GM21825 (cell line): Measurements from ENCODE around the gene FRS2.
A peak's percentile ranks its signal among the peaks of the same experiment; 100 is the strongest.
"Not testable (repeated sequence)": the region's sequence is repeated elsewhere in the genome, so short reads cannot be mapped to it uniquely, and the experiment has no call there.

ENCODE experiments used
- ATAC-seq: cut with Tn5 transposase; IDR thresholded peaks from one replicate; pipeline ENCODE4 v1.9.1; 2021; ENCODE audit warnings: mild to moderate bottlenecking, moderate library complexity; ENCODE audit not compliant: unreplicated experiment

The FRS2 gene, protein sequence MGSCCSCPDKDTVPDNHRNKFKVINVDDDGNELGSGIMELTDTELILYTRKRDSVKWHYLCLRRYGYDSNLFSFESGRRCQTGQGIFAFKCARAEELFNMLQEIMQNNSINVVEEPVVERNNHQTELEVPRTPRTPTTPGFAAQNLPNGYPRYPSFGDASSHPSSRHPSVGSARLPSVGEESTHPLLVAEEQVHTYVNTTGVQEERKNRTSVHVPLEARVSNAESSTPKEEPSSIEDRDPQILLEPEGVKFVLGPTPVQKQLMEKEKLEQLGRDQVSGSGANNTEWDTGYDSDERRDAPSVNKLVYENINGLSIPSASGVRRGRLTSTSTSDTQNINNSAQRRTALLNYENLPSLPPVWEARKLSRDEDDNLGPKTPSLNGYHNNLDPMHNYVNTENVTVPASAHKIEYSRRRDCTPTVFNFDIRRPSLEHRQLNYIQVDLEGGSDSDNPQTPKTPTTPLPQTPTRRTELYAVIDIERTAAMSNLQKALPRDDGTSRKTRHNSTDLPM

DNA sequence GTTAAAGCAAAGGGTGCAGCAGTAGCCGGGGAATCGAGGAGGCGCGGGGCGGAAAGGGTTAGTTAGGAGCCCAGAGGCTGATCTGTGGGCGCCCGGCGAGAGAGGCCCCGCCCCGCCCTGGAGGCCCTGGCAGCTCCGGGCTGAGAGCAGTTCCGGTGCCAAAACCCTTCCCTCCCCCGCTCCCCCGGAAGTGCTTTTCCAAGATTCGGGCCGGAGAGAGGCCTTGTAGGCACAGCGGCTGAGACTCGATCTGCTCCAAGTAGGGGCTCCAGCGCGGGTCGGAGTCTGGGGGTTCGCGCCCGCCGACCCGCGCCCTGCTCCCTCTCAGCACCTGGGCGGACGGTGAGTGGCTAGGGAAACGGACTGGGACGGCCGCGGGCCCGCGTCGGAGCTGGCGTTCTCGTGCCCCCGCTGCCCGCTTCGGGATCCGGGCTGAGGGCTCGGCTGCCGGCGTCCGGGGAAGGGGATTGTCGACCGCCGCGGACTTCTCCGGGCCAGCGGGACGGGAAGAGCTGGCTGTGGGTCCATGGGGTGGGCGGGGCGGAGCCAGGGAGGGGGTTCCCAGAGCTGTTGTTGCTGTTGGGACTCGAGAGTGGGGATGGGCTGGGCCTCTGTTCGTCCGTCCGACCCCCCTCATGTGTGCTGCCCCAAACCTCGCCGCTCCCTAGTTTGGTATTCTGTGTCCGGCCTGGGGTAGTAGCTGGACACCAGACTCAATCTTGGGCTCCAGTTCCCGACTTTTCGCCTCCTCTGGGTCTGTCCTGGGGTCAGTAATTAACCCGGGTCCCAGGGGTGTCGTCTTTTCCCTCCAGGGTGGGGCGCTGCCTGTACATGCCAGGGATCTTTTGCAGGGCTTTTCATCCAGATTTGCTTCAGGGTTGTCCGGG lies at the start of gene FRS2:
Gene FRS2, plus strand, starts transcription at position 200 of the 887 bp plus-strand sequence. CDS start 98,643 bp downstream, outside the sequence.
- ATAC-seq = peak; percentile 95

DNA sequence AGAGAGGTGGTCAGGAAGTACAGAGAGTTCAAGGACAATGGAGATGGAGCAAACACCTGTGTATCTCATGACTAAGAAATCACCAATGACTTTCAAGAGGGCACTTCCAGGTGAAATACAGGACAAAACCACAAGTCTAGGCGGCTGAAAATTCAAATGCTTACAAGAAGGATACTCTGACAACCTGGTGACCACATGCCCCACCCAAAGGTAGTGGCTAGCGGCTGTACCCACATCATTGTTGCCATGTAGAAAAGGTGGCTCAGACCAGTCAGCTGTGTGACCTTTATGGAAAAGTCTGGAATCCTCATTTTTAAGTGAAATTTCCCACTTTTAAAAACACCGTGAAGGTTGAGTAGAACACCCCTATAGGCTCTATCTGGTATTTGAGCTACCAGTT lies 48.6 kb upstream of the FRS2 start:
- ATAC-seq = no peak

DNA sequence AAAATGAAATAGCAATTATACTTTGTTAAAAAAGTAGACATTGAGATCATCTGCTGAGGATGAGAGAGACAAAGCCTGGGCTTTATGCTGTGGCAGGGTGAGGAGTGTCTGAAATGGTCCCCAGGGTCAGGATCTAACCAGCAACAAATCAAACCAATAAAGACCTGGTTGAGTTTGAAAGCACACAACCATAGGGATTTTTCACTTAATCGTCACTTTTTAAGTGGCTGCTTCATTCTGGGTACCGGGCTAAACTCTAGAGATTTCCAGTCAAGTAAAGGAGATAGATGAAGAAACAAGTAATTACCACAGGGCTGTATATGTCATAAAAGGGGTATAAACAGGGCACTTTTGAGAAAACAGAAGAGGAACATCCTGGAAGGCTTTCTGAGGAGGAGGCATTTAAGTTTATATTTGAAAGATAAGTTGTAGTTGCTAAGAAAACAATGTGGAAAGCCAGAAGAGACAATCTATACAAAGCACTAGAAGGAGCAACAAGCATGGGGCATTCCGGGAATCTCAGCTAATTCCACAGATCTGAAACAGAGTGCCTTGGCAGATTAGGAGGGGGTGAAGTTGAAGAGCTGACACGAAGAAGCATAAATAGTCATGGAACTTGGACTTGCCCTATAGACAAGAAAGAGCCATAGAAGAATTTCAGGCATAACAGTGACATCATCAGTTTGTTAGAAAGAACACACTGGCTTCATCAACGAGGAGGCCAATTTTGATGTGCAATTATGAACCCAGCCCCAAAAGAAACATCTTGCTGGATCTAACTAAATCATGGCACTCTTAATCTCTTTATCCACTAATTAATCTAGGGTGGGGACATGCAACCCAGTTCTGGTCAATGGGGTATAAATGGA lies 46.9 kb upstream of the FRS2 start:
- ATAC-seq = no peak

DNA sequence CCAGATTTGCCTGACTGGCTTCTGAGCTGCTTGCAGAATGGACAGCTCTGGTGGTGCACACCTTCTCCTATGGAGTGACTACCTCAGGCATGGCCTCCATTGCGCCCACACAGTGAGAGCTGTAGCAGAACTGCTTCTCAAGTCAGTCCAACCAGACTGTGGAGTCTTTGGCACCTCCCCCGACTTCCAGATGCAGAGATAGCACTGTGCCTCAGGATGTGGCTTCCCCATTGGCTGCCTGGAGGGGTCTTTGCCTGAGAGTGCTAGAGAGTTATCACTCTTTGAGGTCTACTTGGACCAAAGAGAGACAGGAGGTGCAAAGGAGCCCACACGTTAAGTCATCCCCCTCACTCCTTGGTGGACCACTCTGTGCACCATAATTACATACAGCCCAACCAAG lies 44.8 kb upstream of the FRS2 start:
- no peak for ATAC-seq

DNA sequence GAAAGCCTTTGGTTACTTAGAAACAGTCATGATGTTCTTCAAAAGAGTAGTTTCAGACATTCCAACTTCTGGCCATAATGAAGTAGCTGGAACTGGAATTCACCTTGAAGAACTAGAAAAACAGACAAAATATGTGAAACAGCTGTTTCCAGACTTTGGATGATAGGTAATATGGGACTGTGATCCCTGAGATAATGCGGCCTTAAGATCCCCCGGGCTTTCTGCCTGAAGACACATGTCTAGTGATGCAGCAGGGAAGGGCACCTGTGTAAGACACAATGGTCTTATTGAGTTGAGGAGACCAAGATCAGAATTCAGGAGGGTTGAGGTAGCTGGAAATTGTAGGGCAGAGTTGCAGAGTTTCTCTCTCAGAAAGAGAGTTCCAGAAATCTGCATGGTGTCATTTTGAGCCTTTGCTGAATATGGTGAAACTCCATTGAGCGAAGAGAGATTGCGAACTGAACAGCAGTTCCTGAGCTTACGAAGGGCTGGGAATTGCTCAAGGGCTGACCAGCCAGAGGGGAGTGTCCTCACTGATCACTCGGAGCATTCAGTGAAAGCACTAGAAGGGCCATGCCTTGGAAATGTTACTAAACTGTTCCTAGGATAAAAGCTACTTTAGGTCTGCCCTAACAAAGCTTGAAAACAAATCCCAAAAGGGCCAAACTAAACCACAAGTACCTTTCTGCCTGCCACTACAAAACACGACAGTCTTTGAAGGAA lies 41.7 kb upstream of the FRS2 start:
- no peak for ATAC-seq

DNA sequence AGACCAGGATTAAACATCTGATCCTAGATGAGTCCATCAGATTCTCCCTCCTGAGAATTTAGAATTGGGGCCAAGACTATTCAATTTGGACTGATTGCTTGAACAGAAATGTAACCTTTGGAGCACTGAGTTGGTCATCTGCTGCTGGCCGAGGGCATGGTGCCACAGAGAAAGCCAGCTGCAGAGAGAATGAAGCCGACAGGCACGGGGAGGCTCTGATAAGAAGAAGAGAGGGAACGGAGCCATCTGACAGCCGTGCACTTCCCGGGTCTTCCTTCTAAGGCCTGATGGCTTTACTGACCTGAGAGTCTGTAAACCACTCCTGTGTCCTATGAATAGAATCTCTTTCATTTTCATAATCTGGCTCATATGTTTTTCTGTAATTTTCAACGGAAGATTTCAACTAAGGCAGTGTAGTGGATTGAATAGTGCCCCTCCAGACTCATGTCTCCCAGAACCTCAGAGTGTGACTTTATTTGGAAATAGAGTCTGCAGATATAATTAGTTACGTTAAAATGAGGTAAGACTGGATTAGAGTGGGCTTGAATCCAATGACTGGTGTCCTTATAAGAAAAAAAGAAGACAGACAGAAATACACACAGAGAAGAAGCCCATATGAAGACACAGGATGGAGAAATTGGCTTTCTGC lies 39.1 kb upstream of the FRS2 start:
- no peak for ATAC-seq

DNA sequence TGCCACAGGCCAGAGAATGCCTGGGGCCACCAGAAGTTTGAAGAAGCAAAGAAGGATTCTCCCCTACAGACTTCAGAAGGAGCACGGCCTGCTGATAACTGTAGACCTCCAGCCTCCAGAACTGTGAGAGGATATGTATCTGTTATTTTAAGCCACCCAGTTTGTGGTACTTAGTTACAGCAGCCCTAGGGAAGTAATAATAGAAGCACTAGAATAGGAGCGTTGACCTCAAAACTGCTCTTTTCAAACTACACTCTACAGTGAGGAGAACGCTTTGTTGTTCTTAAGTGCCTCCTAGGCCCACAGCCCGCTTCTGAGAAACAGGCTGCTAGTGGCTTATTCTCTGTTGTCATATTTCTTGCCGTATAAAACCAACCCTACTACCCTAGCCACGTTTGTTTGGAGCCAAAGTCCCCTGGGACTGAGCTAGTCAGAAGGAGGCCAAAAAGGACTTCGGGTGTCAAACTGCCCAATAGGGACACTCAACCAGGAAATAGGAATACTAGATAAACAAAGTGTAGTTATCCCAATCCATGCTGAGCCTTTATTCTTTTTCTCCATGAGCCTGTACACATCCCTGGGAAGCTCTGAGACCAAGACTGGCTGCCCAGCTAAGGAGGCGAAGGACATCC lies 38.5 kb upstream of the FRS2 start:
- ATAC-seq = no peak

DNA sequence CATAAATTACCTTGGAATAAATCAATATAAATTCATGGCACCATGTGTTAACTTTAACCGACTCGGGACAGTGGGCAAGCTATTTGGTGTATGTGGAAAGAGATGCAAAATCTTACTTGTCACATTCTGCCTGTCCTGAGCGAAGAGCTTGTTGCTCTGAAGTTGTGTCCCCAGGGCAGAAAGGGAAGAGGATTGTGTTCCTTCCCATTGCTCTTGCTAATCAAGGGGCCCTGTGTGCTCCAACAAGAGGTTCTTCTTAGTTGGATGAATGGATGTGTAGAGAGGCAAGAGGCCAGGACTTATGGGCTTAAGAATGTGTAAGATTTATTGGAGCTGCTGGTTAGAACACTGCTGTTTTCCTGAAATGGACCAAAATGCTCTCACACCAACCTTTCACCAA lies 36.5 kb upstream of the FRS2 start:
- ATAC-seq = no peak

DNA sequence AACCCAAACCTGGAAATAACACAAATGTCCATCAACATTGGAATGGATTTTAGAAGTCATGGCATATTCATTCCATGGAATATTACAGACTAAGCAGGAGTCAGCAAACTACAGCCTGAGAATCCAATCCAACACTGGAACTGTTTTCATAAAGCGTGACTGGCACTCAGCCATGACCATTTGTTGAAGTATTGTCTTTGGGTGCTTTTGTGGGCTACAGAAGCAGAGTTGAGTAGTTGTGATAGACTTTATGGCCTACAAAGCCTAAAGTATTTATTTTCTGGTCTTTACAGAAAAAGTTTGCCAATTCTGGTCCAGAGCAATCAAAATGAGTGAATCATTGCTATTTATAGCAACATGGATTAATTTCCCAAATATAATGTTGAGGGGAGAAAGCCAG lies 34.5 kb upstream of the FRS2 start:
- ATAC-seq = no peak

DNA sequence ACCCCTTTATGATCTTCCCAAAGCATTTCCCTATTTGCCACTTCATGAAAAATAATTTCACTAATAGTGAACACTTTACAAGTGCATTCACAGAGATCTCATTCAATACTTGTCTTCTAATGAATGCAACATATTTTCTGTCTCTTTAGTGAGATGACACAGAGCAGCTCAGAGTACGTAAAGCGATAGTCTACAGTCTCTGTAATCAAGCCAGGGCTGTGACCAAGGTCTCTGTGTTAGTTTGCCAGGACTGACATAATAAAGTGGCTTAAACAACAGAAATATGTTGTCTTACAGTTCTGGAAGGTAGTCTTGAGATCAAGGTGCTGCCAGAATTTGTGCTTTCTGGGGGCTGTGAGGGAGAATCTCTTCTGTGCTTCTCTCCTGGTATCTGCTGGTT lies 33.1 kb upstream of the FRS2 start:
- ATAC-seq = no peak

DNA sequence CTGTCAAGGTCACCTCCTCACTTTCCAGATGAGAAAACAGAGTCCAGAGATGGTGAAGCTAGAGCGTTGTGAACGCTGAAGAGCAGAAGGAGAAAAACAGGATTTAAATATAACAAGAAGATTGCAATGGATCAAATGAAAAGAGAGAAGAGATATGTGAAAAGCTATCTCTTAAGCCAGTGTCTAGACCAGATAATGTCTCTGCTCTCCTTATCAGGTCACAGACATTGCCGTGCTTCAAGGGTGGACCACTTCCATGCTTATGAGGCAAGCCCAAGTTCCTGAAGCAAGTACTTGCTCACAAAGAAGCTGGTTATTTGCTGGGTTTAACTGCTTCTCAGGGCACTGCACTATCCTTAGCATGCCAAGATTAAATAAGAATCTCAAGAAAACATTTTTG lies 31.6 kb upstream of the FRS2 start:
- ATAC-seq = no peak

DNA sequence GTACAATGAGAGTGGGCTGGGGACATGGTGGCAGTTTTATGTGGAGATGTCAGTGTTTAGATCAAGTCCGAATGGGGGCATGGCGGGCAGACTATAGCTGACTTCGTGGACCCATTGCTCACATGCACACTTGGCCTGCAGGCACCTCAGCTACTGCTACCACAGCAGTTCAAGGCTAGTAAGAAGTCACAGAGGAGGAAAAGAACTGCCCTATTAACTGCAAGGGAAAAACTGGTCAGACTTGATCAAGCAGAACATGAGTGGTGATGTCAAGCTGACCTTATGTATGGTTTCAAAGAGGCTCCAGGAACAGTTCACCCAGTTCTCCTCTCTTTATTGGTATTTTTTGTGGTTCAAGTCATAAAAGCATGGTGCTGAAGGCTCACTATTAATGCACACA lies 30.2 kb upstream of the FRS2 start:
- no peak for ATAC-seq

DNA sequence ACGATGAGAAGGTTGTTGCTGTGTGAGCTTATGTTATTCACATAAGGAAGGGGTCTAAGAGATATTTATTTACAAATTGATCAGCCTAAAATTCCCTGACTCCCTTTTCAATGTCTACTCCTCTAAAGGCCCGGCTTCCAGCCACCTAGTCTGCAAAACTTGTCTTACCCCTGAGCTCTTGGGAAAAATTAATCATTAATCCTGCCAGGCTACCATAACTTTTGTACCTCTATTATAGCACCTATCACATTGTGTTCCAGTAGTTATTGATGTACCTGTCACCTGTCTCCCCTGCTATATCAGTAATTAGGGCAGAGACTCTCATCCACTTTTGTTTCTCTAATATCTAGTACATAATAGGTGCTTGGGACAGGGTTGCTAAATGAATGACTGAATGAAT lies 29.3 kb upstream of the FRS2 start:
- ATAC-seq = no peak

DNA sequence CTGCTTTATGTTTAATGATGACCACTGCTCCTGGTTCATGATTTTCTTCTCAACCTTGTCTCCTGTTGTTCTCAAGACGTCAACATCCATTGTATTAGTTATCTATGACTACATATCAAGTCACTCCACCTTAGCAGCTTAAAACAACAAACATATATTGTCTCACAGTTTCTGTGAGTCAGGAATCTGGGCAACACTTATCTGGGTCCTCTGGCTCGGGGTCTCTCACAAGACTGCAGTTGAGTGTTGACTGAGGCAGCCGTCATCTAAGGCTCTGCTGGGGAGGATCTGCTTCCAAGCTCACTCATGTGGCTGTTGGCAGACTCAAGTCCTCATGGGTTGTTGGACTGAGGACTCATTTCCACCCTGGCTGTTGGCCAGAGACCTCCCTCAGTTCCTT lies 27.3 kb upstream of the FRS2 start:
- no peak for ATAC-seq

DNA sequence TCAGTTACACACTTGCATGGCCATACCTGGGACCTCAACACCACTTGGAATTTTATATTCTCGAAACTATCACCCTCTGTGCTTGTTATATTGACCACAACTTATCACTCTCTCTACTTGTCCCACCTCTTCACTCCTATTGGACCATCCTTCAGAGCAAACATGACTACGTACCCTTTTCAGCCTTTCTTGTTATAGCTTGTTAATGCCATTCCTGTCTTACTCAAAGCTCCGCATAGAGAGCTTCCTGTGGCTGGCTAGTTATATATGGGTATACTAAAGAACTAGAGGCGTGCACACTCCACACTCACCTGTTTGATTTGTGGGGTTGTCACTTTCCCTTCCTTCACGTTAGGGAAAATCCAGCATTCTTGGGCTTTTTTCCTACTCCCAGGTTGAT lies 26.3 kb upstream of the FRS2 start:
- ATAC-seq = no peak

DNA sequence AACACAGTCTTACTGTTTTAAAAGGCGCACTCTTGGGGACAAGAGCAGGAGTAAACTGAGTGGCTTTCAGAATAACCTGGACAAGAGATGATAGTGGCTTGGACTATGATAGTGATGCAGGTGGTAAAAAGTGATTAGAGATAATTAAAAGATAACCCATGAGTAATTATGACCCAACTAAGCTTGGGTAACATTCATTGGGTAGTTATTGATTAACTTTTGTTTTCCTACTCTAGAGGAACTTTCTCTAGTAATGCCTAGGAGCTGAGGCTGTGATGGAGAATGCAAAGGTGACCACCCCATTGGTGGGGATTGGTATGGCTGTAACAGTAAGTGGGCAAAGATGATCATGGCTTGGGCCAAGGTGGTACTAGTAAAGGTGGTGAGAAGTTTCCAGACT lies 22.3 kb upstream of the FRS2 start:
- ATAC-seq = no peak

DNA sequence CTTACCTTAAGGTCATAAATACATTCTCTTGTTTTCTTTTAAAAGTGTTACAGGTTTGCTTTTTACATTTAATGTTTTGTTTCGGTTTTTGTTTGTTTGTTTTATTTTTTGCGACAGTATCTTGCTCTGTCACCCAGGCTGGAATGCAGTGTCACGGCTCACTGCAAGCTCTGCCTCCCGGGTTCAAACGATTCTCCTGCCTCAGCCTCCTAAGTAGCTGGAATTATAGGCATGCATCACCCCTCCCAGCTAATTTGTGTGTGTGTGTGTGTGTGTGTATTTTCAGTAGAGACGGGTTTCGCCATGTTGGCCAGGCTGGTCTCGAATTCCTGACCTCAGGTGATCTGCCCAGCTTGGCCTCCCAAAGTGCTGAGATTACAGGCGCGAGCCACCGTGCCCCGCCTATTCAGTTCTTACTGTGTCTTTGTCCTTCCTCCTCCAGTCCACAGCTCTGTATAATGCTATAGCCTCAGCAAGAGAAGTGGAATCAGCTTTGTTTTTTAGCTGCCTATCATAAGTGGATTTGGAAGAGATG lies 17.5 kb upstream of the FRS2 start:
- not testable (repeated sequence) for ATAC-seq

DNA sequence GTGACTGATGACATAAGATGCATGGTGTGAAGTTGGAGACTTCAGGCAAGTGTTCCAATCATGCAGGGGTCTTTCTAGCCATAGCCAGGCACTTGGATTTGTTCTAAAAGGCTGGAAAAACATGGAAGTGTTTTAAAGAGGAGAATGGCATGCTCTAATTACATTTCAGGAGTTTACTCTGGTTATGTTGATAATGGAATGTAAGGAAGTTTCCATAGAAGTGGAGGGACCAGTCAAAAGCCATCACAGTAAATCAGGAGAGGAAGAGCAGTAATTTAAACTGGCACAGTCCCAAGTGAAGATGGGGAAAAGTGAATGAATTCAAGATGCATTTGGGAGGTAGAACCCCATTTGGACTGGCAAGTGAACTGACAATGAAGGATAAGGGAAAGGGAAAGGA lies 13.9 kb upstream of the FRS2 start:
- ATAC-seq = no peak

DNA sequence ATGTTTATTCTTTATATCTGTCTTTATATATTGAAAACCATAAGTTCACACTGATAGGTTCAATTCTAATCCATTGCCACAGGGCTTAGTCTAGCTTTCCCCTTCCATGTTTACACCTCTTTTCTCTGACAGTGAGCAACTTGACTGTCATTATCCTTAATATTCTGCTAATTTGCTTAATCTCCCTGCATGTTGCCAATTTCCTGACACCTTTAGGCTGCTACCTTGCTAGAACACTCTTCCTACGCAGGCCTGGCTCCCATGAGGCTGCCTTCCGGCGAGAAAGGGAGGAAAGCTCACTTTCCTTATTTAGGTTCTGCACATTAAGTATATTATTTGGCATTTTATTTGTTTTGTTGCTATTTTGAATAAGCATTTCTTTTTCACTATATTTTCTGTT lies 12.8 kb upstream of the FRS2 start:
- ATAC-seq = no peak
